Measurements from ENCODE around the gene SGO2. TPM values are rescaled to one million over a fixed set of nuclear protein-coding genes. Genes with fewer than 3 reads are reported as not detected.
A peak's percentile ranks its signal among the peaks of the same experiment; 100 is the strongest.

SGO2 gene
- total and polyA plus RNA-seq, 2 of the 13 experiments (the other 11 are each of a cell fraction or from before 2014, with no cell fraction given): 5.1 to 16.2 TPM

- no peak for TF ChIP-seq PLRG1 (conservative IDR thresholded peaks at IDR 0.05)
- peak; percentile 73; the same call in 1 of the 2 replicates for TF ChIP-seq NR2C2 (CRISPR knock-in tag; IDR thresholded peaks at IDR 0.05; ENCODE audit: borderline replicate concordance)
- TF ChIP-seq ZNF224 (CRISPR knock-in tag; IDR thresholded peaks at IDR 0.05): 0 out of 2 replicates have a peak, but pooled peaks have one; percentile 48
- TF ChIP-seq BCL6 (CRISPR knock-in tag; IDR thresholded peaks at IDR 0.05): 0 out of 2 replicates have a peak, but pooled peaks have one; percentile 27
- no peak for TF ChIP-seq ZNF20 (CRISPR knock-in tag; IDR thresholded peaks at IDR 0.05)
- TF ChIP-seq HMGA1 (CRISPR knock-in tag; conservative IDR thresholded peaks at IDR 0.05): no peak
- no peak for TF ChIP-seq ZFAT (CRISPR knock-in tag; conservative IDR thresholded peaks at IDR 0.05)
- TF ChIP-seq TIGD3 (CRISPR knock-in tag; IDR thresholded peaks at IDR 0.05; ENCODE audit: borderline replicate concordance): no peak
- TF ChIP-seq MEIS2 (CRISPR knock-in tag; IDR thresholded peaks at IDR 0.05): peak; percentile 55; the same call in 1 of the 2 replicates
- no peak for TF ChIP-seq SRSF4 (IDR thresholded peaks at IDR 0.05; ENCODE audit: low read depth, low read length, poor library complexity, severe bottlenecking)
- peak; percentile 80; the same call in 1 of the 2 replicates for TF ChIP-seq THRA (CRISPR knock-in tag; IDR thresholded peaks at IDR 0.05; ENCODE audit: borderline replicate concordance)
- peak; percentile 88; the same call in 1 of the 2 replicates for TF ChIP-seq ZNF546 (CRISPR knock-in tag; conservative IDR thresholded peaks at IDR 0.05)
- TF ChIP-seq AFF4 (CRISPR knock-in tag; IDR thresholded peaks at IDR 0.05): no peak
- no peak for TF ChIP-seq HNF1A (IDR thresholded peaks at IDR 0.05; ENCODE audit: low read depth)
- TF ChIP-seq HNF1A (CRISPR knock-in tag; IDR thresholded peaks at IDR 0.05; ENCODE audit: borderline replicate concordance): peak; percentile 66
- TF ChIP-seq GFI1 (CRISPR knock-in tag; IDR thresholded peaks at IDR 0.05; ENCODE audit: borderline replicate concordance): peak; percentile 89; the same call in 1 of the 2 replicates
- TF ChIP-seq AGO2 (optimal IDR thresholded peaks at IDR 0.05; ENCODE audit: low read depth, low read length): peak; percentile 65
- TF ChIP-seq ZNF674 (CRISPR knock-in tag; IDR thresholded peaks at IDR 0.05; ENCODE audit: low read depth): no peak
These were observed 16.2 kb upstream of the SGO2 start, which contains the start of gene KCTD18 (continued) for GRCh38 chr2:200509612-200510433.

Data from HepG2 (cell line).